ENCODE data around the gene RUFY1.
"Not testable (repeated sequence)": the region's sequence is repeated elsewhere in the genome, so short reads cannot be mapped to it uniquely, and the experiment has no call there.

Gene RUFY1

DNA sequence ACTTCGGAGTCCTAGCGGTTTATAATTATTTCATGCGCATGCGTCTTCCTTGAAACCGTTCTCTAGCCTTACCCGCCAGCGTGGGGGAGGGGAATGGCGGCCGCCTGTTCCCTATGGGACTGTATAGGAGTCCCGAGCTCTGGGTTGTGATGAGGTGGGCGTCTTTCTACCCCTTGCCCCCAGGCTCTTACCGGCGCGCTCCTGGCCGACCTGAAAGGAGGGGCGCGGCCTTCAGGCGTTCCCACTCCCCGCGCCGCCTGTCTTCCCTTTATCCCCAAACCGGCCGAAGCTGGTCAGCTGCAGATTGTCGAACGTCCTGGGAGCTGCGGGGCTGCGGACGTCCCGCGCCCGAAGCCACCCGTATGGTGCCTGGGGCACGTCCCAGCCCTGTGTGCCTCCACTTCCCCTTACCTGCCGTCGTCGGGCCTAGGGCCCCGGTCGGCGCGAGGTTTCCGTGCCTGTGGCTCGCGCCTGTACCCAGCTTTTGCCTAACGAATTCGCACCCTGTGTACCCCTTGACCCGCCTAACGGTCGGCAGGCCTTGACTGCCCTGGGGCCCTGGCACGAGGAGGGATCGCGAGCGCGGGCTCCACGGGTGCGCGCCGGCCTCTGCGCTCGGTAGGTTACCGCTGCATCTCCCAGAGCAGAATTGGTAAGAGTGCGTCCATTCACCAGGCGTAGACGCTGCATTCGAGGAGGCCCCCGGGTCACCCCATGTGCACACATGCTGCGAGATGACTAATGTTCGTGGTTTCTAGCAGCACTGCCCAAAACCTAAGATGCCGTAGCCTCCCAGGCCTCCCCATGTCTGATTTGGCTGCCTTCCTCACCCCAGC is 73.8 kb downstream of the RUFY1 start:
- peak; percentile 76 for DNase-seq

DNA sequence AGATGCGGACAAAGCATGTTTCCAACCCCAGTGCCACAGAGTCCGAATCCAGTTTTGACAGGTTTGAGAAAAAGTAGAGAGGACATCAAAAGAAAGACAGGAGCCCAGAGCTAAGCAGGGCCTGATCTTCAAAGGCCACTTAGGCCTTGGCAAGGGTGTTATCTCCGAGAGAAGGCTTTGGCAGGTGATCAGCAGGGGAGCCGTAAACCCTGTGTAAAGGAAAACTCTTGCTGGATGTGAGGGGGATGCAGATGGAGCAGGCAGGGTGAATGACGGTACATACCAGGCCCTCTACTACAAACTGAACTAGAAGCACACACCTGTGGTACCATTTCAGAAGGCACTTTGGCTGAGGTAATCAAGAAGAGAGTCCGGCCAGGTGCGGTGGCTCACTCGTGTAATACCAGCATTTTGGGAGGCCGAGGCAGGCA is 74.5 kb downstream of the RUFY1 start:
- DNase-seq = no peak

DNA sequence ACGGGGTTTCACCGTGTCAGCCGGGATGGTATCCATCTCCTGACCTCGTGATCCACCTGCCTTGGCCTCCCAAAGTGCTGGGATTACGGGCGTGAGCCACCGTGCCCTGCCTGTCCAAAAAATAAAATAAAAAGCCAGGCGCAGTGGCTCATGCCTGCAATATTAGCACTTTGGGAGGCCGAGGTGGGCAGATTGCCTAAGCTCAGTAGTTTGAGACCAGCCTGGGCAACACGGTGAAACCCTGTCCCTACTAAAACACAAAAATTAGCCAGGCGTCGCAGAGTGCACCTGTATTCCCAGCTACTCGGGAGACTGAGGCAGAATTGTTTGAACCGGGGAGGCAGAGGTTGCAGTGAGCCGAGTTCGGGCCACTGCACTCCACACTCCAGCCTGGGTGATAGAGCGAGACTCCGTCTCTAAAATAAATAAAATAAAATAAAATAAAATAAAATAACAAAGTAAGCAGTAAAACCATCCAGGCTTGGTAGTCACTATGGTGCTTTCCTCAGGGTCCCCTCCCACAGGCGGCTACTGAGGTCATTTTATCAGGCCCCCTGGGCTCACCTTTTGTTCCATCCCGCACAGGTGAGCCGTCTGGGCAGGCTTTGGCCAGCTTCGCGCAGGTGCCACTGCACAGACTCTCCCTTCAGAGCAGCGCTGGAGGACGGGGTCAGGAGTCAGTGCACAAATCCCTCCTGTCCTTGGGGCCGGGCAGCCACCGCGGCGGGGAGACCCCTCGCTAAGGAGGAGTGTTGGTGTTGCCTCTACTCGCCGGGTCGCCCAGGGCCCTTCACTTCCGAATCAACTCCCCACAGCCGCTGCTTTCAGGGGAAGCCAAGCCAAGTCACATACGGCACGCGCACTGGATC is 83.4 kb downstream of the RUFY1 start:
- not testable (repeated sequence) for DNase-seq

DNA sequence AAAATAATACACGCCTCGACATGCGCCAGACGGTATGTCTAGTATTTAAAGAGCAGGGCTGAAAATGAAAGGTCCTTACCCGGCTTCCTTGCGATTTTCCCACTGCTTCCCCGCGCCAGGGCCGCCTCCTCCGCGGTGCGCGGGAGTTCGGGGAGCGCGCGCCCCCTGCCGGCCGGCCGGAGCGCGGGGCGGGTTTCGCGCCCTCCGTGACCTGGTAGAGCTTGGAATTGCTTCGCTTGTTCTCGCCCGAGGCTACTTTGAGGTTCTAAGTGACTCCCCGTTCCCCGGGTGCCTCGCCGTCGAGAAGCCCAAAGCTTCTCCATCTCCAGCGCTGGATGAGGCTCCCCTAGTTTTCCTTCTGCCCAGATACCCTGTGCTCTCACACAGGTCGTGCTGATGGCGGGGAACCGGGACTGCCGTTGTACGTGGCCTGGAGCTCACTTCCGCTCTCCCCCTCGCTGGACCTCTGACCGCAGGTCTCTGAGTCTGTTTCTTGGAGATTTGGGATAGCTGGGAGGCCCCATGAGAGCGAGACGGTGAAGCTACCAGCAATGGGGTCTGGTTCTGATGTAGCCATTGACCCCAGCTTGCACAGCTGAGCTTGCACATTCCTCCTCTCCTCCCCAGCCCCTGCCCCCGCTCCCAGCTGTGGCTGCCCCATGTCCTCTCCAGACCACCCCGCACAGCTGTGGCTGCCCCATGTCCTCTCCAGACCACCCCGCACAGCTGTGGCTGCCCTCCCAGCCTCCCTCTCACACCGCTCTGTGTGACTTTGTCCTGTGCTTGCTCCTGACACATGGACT is 84.2 kb downstream of the RUFY1 start:
- not testable (repeated sequence) for DNase-seq

DNA sequence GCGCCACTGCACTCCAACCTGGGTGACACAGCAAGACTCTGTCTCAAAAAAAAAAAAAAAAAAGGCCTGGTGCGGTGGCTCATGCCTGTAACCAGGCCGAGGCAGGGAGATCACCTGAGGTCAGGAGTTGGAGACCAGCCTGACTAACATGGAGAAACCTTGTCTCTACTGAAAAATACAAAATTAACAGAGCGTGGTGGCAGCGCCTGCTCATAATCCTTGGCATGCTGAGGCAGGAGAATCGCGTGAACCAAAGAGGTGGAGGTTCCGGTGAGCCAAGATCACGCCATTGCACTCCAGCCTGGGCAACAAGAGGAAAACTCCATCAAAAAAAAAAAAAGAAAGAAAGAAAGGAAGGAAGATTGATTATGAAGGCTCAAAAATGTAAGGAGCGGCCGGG is 88.9 kb downstream of the RUFY1 start:
- not testable (repeated sequence) for DNase-seq

DNA sequence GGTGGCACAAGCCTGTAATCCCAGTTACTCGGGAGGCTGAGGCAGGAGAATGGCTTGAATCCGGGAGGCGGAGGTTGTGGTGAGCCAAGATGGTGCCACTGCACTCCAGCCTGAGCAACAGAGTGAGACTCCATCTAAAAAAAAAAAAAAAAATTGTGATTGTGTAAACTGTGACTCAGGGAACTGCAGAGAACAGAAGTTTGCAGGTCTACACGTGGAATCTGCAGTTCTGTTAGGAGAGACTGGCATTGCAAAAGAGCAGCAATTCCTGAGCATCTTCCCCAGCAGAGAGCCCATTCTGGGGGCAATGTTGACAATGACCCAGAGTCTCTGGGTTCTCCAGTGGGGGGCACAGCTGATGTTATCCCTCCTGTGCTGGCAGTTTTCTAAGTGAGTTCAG is 91.4 kb downstream of the RUFY1 start:
- DNase-seq = not testable (repeated sequence)

DNA sequence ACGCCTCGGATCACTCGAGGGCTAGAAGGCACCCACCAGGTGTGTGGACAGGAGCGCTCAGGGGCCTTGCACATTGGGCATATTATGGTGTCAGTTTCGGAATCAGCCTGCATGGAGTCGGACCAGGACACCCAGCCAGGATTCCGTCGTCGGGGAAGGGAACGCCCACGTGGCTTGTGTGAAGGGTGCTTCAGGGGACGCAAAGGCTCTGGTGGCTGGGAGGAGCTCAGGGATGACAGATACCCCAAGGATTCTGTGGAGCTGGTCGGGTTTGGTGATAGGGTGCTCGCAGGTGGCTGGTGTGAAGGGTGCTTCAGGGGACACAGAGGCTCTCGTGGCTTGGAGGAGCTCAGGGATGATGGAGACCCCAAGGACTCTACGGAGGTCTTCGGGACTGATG is 92.3 kb downstream of the RUFY1 start:
- DNase-seq = not testable (repeated sequence)

DNA sequence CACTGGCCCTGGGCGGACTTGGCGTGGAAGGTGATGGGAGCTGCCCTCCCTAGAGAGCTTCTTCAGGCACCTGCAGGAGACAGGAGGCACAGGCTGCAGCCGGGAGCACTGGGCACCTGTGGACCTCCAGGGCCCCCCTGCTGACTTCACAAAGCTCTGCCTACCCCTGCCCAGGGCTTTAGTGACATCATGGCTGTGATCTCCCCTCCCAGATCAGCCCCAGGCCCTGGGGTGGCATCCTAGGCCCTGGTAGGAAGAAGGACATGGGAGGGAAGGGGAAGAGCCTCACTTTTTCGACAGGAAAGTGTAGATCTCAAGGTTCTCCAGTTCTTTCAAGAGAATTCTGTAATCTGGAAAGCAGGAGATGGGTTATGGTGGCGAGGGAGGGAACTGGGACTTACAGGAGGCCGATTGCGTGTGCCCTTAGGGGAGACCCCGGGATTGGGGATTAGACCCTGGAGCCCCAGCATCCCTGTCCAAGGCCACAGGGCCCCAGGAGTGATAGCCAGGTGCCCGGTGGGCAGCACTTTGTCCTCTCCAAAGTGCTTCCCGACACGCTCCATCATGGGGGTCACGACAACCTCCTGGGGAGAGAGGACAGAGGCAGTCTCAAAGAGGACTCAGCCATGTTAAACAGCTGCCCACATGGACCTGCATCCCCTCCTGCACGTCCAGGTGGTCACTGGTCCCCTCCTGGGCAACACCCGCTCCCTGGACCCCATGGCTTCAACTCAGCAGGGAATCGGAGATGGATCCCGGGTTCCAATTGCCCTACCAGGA is 93.0 kb downstream of the RUFY1 start:
- not testable (repeated sequence) for DNase-seq

DNA sequence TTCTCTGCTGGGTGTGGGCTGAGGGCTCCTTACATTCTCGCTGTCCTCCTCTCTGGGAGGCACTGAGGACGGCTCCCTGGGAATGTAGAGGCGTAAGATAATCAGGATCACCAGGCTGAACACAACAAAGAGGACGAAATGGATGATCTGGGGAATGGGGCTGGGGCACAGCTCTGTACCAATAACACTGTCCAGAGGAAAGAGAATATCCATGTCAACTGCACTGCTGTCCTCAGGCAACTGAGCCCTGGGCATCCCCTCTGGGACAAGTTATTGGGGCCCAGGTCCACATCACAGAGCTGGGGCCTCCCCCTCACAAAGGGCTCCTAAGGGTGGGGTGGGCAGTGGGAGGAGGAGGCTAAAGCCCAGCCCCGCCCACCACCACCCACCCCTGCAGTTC is 94.4 kb downstream of the RUFY1 start:
- DNase-seq = not testable (repeated sequence)

DNA sequence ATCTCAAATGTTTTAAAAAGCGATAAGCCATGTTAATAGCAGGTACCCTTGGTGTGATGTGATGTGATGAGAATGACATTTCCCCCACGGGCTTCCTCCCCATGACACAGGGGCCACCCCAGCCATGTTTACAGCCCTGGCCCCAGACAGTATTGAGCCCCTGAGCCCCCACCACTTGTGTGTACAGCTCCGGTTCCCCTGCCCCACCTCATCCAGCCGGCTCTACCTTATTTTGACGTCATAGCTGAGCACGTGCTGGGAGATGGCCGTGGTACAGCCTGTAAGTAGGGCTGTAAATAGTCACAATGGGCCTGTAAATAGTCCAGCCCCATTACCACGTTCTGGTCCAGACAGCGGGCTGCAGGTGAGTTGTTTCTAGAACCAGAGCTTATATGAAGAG is 98.1 kb downstream of the RUFY1 start:
- no peak for DNase-seq

DNA sequence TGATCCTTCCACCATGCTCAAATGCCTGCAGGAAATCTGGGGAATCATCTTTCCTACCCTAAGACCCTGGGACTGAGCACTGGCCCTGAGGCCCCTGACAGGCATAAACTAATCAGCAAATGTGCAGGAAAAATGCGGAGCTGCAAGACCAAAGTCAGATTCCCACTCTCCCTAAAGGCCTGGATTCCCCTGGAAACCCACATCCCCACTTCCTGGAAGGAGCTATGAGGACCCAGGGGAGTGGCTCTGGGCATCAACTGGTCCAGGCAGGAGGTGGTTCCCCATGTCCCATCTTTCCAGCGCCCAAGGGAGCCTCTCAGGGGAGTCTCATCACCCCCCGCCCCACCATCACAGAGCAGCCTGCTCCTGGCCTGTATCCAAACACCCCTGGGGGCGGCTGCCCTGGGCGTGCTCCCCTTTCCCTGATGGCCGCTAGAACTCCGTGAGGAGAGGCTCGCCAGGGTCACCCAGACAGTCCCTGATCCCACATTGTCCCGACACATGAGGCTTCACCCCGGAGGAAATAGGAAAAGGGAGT is 98.9 kb downstream of the RUFY1 start:
- DNase-seq = not testable (repeated sequence)

DNA sequence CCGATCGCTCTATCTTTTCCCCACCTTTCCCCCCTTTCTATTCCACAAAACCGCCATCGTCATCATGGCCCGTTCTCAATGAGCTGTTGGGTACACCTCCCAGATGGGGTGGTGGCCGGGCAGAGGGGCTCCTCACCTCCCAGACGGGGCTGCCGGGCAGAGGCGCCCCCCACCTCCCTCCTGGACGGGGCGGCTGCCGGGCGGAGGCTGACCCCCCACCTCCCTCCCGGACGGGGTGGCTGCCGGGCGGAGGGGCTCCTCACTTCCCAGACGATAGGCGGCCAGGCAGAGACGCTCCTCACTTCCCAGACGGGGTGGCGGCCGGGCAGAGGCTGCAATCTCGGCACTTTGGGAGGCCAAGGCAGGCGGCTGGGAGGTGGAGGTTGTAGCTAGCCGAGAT is 99.9 kb downstream of the RUFY1 start:
- DNase-seq = not testable (repeated sequence)

DNA sequence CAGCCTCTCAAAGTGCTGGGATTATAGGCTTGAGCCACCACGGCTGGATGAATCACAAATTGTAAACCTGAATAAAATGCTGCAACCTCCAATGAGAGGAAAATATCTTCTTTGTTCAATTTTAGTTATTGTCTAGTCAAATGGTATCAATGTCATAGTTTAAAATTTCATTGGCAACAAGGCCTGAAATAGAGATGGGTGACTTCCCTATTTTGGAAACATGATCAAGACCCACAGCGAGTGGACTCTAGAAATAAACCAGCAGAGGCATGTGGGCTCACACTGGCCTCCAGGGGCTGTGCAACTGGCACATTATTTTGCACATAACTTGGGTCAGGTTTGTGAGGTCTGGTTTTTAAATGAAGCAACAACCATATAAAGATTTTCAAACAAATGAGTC is 102.8 kb downstream of the RUFY1 start:
- DNase-seq = not testable (repeated sequence)

DNA sequence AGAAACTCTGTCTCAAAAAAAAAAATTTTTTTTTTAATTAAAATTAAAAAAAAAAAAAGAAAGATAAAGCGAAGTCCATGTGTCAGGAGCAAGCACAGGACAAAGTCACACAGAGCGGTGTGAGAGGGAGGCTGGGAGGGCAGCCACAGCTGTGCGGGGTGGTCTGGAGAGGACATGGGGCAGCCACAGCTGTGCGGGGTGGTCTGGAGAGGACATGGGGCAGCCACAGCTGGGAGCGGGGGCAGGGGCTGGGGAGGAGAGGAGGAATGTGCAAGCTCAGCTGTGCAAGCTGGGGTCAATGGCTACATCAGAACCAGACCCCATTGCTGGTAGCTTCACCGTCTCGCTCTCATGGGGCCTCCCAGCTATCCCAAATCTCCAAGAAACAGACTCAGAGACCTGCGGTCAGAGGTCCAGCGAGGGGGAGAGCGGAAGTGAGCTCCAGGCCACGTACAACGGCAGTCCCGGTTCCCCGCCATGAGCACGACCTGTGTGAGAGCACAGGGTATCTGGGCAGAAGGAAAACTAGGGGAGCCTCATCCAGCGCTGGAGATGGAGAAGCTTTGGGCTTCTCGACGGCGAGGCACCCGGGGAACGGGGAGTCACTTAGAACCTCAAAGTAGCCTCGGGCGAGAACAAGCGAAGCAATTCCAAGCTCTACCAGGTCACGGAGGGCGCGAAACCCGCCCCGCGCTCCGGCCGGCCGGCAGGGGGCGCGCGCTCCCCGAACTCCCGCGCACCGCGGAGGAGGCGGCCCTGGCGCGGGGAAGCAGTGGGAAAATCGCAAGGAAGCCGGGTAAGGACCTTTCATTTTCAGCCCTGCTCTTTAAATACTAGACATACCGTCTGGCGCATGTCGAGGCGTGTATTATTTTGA is 107.2 kb downstream of the RUFY1 start:
- not testable (repeated sequence) for DNase-seq

DNA sequence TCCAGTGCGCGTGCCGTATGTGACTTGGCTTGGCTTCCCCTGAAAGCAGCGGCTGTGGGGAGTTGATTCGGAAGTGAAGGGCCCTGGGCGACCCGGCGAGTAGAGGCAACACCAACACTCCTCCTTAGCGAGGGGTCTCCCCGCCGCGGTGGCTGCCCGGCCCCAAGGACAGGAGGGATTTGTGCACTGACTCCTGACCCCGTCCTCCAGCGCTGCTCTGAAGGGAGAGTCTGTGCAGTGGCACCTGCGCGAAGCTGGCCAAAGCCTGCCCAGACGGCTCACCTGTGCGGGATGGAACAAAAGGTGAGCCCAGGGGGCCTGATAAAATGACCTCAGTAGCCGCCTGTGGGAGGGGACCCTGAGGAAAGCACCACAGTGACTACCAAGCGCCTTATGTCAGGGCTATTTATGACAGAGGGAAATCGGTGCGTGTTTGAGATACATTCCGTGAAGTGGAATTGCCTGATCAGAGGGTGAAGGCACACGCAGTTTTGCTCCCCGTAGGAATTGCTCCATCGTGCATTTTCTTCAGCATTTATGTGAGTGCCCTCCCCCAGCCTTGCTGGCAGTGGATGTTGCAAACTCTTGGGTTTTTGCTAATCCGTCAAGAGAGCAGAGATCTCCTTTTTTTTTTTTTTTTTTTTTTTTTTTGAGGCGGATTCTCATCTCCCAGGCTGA is 108.0 kb downstream of the RUFY1 start:
- DNase-seq = not testable (repeated sequence)

Measured in right forelimb (tissue), 1 donor.